ENCODE results near the gene DAW1.

GRCh38 chr2:227881866-227882517, 10.6 kb downstream of the DAW1 start:
- no peak for TF ChIP-seq CTCF (conservative IDR thresholded peaks at IDR 0.05 in 1 of 2, IDR thresholded peaks at IDR 0.05 in 1 of 2; ENCODE audit: extremely low read depth in 1 of 2, insufficient read depth in 1 of 2, low read depth in 1 of 2, low read length in 2 of 2)
- TF ChIP-seq EZH2 (IDR thresholded peaks at IDR 0.05; ENCODE audit: borderline replicate concordance, low read length): no peak
